BE2C (cell line): Measurements from ENCODE around the gene PATL1.

ENCODE experiments used
- DNase-seq: peaks from one replicate; pipeline ENCODE4 v3.0.0-alpha.2; 2020
- H3K27me3 ChIP-seq: fragments of 250-450 bp; sonication (Bioruptor Pico); 2 replicates; pipeline ENCODE4 v1.5.1; 2020; ENCODE audit warnings: mild to moderate bottlenecking
- H3K36me3 ChIP-seq: fragments of 250-450 bp; sonication (Bioruptor Pico); 2 replicates; pipeline ENCODE4 v1.5.1; 2020; ENCODE audit warnings: mild to moderate bottlenecking
- H3K4me1 ChIP-seq: fragments of 250-450 bp; sonication (Bioruptor Pico); 2 replicates; pipeline ENCODE4 v1.5.1; 2020
- H3K4me3 ChIP-seq: 2 replicates; pipeline ENCODE4 v1.5.1; 2011; ENCODE audit warnings: low read depth, low read length
- H3K9me3 ChIP-seq: fragments of 250-450 bp; sonication (Bioruptor Pico); 2 replicates; pipeline ENCODE4 v1.5.1; 2020
- CTCF ChIP-seq: IDR thresholded peaks from 2 replicates; pipeline ENCODE4 v1.5.1; 2012; ENCODE audit warnings: mild to moderate bottlenecking, low read depth, low read length

PATL1 gene

DNA sequence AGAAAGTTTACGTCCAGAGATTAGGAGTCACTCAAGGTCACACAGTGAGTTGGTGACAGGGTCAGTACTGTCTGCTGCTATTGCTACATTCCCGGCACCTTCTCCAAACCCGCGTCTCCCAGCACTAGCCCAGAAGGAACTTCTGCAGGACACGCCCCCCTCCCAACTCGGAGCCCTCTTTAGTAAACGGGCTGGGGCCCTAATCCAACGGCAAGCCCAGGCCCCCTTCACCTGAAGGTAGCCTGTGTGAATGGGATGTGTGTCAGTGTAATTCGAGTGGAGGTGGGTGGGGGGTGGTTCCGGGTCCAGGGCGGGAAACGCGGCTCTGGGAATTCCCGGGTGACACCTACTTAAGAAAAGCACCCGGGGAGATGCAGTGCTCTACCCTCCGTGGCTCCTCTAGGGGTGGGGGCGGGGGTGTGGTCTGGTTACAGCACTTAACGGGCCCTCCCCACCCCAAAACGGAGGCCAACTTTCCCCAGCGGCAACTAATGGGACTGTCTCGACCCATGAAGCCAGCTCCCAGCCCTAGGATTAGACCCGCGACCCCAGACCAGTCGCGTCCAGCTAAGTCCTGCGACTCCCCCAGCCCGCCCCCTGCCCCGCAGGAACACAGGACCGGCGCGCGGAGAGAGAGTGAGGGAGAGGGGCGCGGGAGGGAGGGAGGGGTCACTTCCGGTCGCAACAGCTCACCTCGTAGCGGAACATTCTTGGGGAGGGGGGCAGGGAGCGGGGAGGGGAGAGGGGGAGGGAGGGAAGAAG lies 468 bp downstream of the PATL1 start:
- H3K36me3 ChIP-seq, result no peaks in the 10 kb centered on the region
- peak; percentile 10 for DNase-seq
- H3K4me3 ChIP-seq, result peak overlapping the region; percentile 70
- no peaks in the 10 kb centered on the region for H3K4me1 ChIP-seq
- TF ChIP-seq CTCF, result no peak
- H3K27me3 ChIP-seq, result no peaks in the 10 kb centered on the region
- no peaks in the 10 kb centered on the region for H3K9me3 ChIP-seq

DNA sequence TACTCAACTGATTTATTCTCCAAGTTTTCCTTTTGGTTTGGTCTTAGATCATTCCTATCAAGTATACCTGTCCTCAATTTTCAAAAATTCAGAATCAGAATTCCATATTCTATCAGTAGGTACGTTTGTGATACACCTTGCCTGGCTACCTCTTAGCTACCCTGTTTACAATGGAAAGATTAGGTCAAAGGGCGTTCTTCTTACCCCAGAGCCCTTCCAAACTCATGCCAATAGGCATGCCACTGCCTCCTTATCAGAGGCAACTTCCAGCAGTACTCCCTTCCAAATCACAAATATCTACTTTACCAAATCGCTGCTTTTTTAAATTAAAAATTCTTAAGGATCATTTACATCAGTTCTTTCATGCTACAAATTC lies 1.0 kb downstream of the PATL1 start:
- Histone ChIP-seq H3K4me3 (peak overlapping the region; percentile 70), H3K27me3 (no peaks in the 10 kb centered on the region), H3K36me3 (no peaks in the 10 kb centered on the region), H3K4me1 (no peaks in the 10 kb centered on the region), H3K9me3 (no peaks in the 10 kb centered on the region)
- no peak for DNase-seq
- TF ChIP-seq CTCF, result no peak

GRCh38 chr11:59666969-59667368 lies 1.9 kb downstream of the PATL1 start:
- no peaks in the 10 kb centered on the region for H3K36me3 ChIP-seq
- no peaks in the 10 kb centered on the region for H3K9me3 ChIP-seq
- H3K4me1 ChIP-seq, result no peaks in the 10 kb centered on the region
- no peak for DNase-seq
- no peaks in the 10 kb centered on the region for H3K27me3 ChIP-seq
- TF ChIP-seq CTCF, result no peak
- no peak overlapping the region for H3K4me3 ChIP-seq

GRCh38 chr11:59660621-59661020 lies 8.2 kb downstream of the PATL1 start:
- Histone ChIP-seq H3K36me3 (no peaks in the 10 kb centered on the region; the same call in 1 of the 2 replicates), H3K27me3 (no peaks in the 10 kb centered on the region), H3K4me3 (no peak overlapping the region), H3K9me3 (no peaks in the 10 kb centered on the region), H3K4me1 (no peaks in the 10 kb centered on the region)
- no peak for TF ChIP-seq CTCF
- DNase-seq, result no peak

GRCh38 chr11:59659981-59660380 lies 8.9 kb downstream of the PATL1 start:
- no peak for DNase-seq
- H3K9me3 ChIP-seq, result no peaks in the 10 kb centered on the region
- no peak for TF ChIP-seq CTCF
- no peaks in the 10 kb centered on the region for H3K27me3 ChIP-seq
- H3K36me3 ChIP-seq, result peaks cover 3% of the 10 kb centered on the region; the same call in 1 of the 2 replicates
- H3K4me1 ChIP-seq, result no peaks in the 10 kb centered on the region
- H3K4me3 ChIP-seq, result no peak overlapping the region

GRCh38 chr11:59658036-59658435 lies 10.8 kb downstream of the PATL1 start:
- no peak for DNase-seq
- H3K4me1 ChIP-seq, result no peaks in the 10 kb centered on the region
- no peaks in the 10 kb centered on the region for H3K9me3 ChIP-seq
- H3K4me3 ChIP-seq, result no peak overlapping the region
- H3K27me3 ChIP-seq, result no peaks in the 10 kb centered on the region
- H3K36me3 ChIP-seq, result peaks cover 8% of the 10 kb centered on the region
- TF ChIP-seq CTCF, result no peak
